GM19468 (cell line): ENCODE results near the gene CAMKK1.

Source experiments
- ATAC-seq: cut with Tn5 transposase; IDR thresholded peaks from one replicate; pipeline ENCODE4 v1.9.1; 2021; ENCODE audit warnings: mild to moderate bottlenecking, moderate library complexity, moderate number of reproducible peaks; ENCODE audit not compliant: unreplicated experiment; ENCODE audit errors: extremely low read depth

CAMKK1 gene

GRCh38 chr17:3900646-3901045 lies 7.8 kb upstream of the CAMKK1 start:
- no peak for ATAC-seq

- no peak for ATAC-seq
Measured at GRCh38 chr17:3897731-3898130, 4.9 kb upstream of the CAMKK1 start.

GRCh38 chr17:3896968-3897235 lies 4.0 kb upstream of the CAMKK1 start:
- ATAC-seq, result no peak

GRCh38 chr17:3896108-3896967 lies 3.5 kb upstream of the CAMKK1 start:
- ATAC-seq, result no peak

- ATAC-seq, result no peak
Measured at GRCh38 chr17:3895354-3895753, 2.5 kb upstream of the CAMKK1 start.

- ATAC-seq, result no peak
Measured at GRCh38 chr17:3894911-3895343, 2.1 kb upstream of the CAMKK1 start.

- ATAC-seq, result no peak
Measured at GRCh38 chr17:3894188-3894587, 1.3 kb upstream of the CAMKK1 start.

- no peak for ATAC-seq
Measured at GRCh38 chr17:3893720-3894116, 865 bp upstream of the CAMKK1 start.

GRCh38 chr17:3892095-3892998 lies 506 bp downstream of the CAMKK1 start:
- ATAC-seq, result no peak

- no peak for ATAC-seq
Measured at GRCh38 chr17:3891626-3892094, 1.2 kb downstream of the CAMKK1 start.

GRCh38 chr17:3890878-3891219 lies 2.0 kb downstream of the CAMKK1 start:
- ATAC-seq, result no peak

GRCh38 chr17:3890082-3890877 lies 2.6 kb downstream of the CAMKK1 start:
- ATAC-seq, result no peak

GRCh38 chr17:3889325-3890012 lies 3.4 kb downstream of the CAMKK1 start:
- ATAC-seq, result no peak

- ATAC-seq, result no peak
Measured at GRCh38 chr17:3888343-3889171, 4.3 kb downstream of the CAMKK1 start.

GRCh38 chr17:3887804-3888203 lies 5.0 kb downstream of the CAMKK1 start:
- no peak for ATAC-seq

GRCh38 chr17:3887394-3887793 lies 5.5 kb downstream of the CAMKK1 start:
- no peak for ATAC-seq

- ATAC-seq, result no peak
Measured at GRCh38 chr17:3886776-3887175, 6.1 kb downstream of the CAMKK1 start.

GRCh38 chr17:3885970-3886369 lies 6.9 kb downstream of the CAMKK1 start:
- no peak for ATAC-seq

- no peak for ATAC-seq
Measured at GRCh38 chr17:3885271-3885670, 7.6 kb downstream of the CAMKK1 start.
